WI38 (cell line): Measurements from ENCODE around the gene HCK.
"Not testable (repeated sequence)": the region's sequence is repeated elsewhere in the genome, so short reads cannot be mapped to it uniquely, and the experiment has no call there.

Experiments used
- H3K4me3 ChIP-seq: 2 replicates; pipeline ENCODE4 v1.5.1; 2011; ENCODE audit warnings: low read depth, mild to moderate bottlenecking, control low read depth, low read length
- TF ChIP-seq, protein P1 (sequence below): IDR thresholded peaks from 2 replicates; pipeline ENCODE4 v1.5.1; 2012; ENCODE audit warnings: low read depth, mild to moderate bottlenecking, control low read depth, low read length

HCK gene

GRCh38 chr20:32029561-32029960 is 22.5 kb upstream of the HCK start:
- no peak overlapping the region for H3K4me3 ChIP-seq
- TF ChIP-seq, protein P1, sequence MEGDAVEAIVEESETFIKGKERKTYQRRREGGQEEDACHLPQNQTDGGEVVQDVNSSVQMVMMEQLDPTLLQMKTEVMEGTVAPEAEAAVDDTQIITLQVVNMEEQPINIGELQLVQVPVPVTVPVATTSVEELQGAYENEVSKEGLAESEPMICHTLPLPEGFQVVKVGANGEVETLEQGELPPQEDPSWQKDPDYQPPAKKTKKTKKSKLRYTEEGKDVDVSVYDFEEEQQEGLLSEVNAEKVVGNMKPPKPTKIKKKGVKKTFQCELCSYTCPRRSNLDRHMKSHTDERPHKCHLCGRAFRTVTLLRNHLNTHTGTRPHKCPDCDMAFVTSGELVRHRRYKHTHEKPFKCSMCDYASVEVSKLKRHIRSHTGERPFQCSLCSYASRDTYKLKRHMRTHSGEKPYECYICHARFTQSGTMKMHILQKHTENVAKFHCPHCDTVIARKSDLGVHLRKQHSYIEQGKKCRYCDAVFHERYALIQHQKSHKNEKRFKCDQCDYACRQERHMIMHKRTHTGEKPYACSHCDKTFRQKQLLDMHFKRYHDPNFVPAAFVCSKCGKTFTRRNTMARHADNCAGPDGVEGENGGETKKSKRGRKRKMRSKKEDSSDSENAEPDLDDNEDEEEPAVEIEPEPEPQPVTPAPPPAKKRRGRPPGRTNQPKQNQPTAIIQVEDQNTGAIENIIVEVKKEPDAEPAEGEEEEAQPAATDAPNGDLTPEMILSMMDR: no peak

DNA sequence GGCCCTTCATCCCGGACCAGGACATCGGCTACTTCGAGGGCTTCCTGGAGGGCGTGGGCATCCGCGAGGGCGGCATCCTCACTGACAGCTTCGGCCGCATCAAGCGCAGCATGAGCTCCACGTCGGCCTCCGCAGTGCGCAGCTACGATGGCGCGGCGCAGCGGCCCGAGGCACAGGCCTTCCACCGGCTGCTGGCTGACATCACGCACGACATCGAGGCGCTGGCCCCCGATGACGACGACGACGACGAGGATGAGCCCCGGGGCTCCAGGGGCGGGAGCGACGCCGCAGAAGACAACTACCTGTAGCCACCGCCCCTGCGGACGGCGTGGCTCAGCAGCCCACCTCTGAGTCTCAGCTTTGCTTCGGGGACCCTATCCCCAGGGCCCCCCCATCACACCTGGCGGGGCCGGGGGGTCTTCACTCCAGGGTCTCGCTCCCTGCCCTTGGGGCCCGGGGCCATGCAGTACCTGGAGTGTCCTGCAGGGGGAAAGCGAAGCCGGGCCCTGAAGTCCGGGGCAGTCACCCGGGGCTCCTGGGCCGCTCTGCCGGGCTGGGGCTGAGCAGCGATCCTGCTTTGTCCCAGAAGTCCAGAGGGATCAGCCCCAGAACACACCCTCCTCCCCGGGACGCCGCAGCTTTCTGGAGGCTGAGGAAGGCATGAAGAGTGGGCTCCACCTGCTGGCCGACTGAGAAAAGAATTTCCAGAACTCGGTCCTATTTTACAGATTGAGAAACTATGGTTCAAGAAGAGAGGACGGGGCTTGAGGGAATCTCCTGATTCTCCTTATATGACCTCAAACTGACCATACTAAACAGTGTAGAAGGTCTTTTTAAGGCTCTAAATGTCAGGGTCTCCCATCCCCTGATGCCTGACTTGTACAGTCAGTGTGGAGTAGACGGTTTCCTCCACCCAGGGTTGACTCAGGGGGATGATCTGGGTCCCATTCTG is 20.8 kb upstream of the HCK start:
- TF ChIP-seq, protein P1: peak; percentile 99
- 0 out of 2 replicates have a peak overlapping the region, but pooled peaks have one; percentile 20 for H3K4me3 ChIP-seq

- H3K4me3 ChIP-seq: no peak overlapping the region
- TF ChIP-seq, protein P1: no peak
Observed at GRCh38 chr20:32033316-32033715, 18.7 kb upstream of the HCK start.

GRCh38 chr20:32033721-32034120 is 18.3 kb upstream of the HCK start:
- H3K4me3 ChIP-seq: not testable (repeated sequence)

GRCh38 chr20:32034581-32035425 is 17.2 kb upstream of the HCK start:
- no peak overlapping the region for H3K4me3 ChIP-seq

GRCh38 chr20:32035426-32035779 is 16.6 kb upstream of the HCK start:
- H3K4me3 ChIP-seq: no peak overlapping the region

More at GRCh38 chr20:32034581-32035425, 17.2 kb upstream of the HCK start:
- TF ChIP-seq, protein P1: peak; percentile 20; the same call in 1 of the 2 replicates

DNA sequence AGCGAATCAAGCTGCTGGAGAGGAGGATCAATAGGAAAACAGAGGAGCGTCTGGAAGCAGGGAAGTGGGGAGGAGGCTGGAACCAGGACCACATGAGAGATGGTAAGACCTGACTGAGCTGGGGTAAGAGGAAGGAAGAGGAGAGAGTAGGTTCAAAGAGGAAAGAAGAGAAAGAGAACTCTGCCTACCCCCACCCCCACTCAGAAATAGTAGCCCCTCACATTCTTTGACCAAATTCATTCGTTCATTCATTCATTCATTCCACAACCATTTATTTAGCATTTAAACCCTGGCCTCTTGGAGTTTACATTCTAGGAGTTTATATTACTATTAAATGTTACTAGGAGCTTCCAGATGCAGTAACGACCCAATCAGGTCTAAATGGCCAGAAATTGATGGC is 15.8 kb upstream of the HCK start:
- TF ChIP-seq, protein P1: no peak
- H3K4me3 ChIP-seq: no peak overlapping the region

More at GRCh38 chr20:32035426-32035779, 16.6 kb upstream of the HCK start:
- TF ChIP-seq, protein P1: no peak
